ENCODE measurements around the gene LYZL6.

Gene LYZL6

GRCh38 chr17:35889818-35890773 lies 53.4 kb downstream of the LYZL6 start:
- Histone ChIP-seq H3K79me2 (ENCODE audit: control insufficient read depth, low read length) (no peaks in the 10 kb centered on the region), H3K9me3 (ENCODE audit: control insufficient read depth, insufficient read depth, low read length) (no peaks in the 10 kb centered on the region), H3K36me3 (ENCODE audit: control insufficient read depth, low read length) (no peaks in the 10 kb centered on the region), H4K20me1 (ENCODE audit: control insufficient read depth, insufficient read depth, low read depth, low read length) (peaks cover 2% of the 10 kb centered on the region; the same call in 1 of the 2 replicates), H3K4me1 (ENCODE audit: control insufficient read depth, low read length) (no peaks in the 10 kb centered on the region), H3K4me3 (ENCODE audit: low read length) (no peak overlapping the region), H3K4me2 (ENCODE audit: low read length) (no peak overlapping the region), H3K9me2 (replicated peaks; ENCODE audit: control insufficient read depth, low read length) (no peaks in the 10 kb centered on the region), H3K27ac (ENCODE audit: low read depth, low read length) (no peak overlapping the region), H3F3A (ENCODE audit: control insufficient read depth, insufficient read depth) (no peaks in the 10 kb centered on the region), H3K27me3 (ENCODE audit: control insufficient read depth, low read length) (no peaks in the 10 kb centered on the region)
- TF ChIP-seq, protein P1, sequence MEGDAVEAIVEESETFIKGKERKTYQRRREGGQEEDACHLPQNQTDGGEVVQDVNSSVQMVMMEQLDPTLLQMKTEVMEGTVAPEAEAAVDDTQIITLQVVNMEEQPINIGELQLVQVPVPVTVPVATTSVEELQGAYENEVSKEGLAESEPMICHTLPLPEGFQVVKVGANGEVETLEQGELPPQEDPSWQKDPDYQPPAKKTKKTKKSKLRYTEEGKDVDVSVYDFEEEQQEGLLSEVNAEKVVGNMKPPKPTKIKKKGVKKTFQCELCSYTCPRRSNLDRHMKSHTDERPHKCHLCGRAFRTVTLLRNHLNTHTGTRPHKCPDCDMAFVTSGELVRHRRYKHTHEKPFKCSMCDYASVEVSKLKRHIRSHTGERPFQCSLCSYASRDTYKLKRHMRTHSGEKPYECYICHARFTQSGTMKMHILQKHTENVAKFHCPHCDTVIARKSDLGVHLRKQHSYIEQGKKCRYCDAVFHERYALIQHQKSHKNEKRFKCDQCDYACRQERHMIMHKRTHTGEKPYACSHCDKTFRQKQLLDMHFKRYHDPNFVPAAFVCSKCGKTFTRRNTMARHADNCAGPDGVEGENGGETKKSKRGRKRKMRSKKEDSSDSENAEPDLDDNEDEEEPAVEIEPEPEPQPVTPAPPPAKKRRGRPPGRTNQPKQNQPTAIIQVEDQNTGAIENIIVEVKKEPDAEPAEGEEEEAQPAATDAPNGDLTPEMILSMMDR (IDR thresholded peaks at IDR 0.05; ENCODE audit: low read depth, low read length, poor library complexity, severe bottlenecking) = no peak
- TF ChIP-seq EZH2phosphoT487 (IDR thresholded peaks at IDR 0.05; ENCODE audit: borderline replicate concordance, low read length) = no peak

DNA sequence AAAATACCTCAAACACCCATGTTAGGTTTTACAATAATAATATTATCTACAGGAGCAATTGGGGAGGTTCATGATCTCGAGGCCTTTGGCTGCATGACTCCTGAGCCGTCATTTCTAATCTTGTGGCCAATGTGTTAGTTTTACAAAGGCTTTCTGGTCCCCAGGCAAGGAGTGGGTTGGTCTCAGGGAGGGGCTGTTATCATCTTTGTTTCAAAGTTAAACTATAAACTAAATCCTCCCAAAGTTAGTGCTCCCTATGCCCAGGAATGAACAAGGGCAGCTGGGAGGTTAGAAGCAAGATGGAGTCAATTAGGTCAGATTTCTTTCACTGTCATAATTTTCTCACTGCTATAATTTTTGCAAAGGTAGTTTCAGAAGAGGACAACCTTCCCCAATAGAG lies 54.3 kb downstream of the LYZL6 start:
- Histone ChIP-seq H4K20me1 (ENCODE audit: control insufficient read depth, insufficient read depth, low read depth, low read length) (peaks cover 2% of the 10 kb centered on the region; the same call in 1 of the 2 replicates), H3K27me3 (ENCODE audit: control insufficient read depth, low read length) (no peaks in the 10 kb centered on the region), H3K36me3 (ENCODE audit: control insufficient read depth, low read length) (no peaks in the 10 kb centered on the region), H3K79me2 (ENCODE audit: control insufficient read depth, low read length) (no peaks in the 10 kb centered on the region), H3K4me3 (ENCODE audit: low read length) (no peak overlapping the region), H3F3A (ENCODE audit: control insufficient read depth, insufficient read depth) (no peaks in the 10 kb centered on the region), H3K9me2 (replicated peaks; ENCODE audit: control insufficient read depth, low read length) (no peaks in the 10 kb centered on the region), H3K27ac (ENCODE audit: low read depth, low read length) (no peak overlapping the region), H3K9me3 (ENCODE audit: control insufficient read depth, insufficient read depth, low read length) (no peaks in the 10 kb centered on the region), H3K4me1 (ENCODE audit: control insufficient read depth, low read length) (no peaks in the 10 kb centered on the region), H3K4me2 (ENCODE audit: low read length) (no peak overlapping the region)
- TF ChIP-seq EZH2phosphoT487 (IDR thresholded peaks at IDR 0.05; ENCODE audit: borderline replicate concordance, low read length) = no peak
- TF ChIP-seq, protein P1 (IDR thresholded peaks at IDR 0.05; ENCODE audit: low read depth, low read length, poor library complexity, severe bottlenecking) = no peak

Data from DOHH2 (cell line).